Measurements from ENCODE around the gene RALGAPA2.

The RALGAPA2 gene

DNA sequence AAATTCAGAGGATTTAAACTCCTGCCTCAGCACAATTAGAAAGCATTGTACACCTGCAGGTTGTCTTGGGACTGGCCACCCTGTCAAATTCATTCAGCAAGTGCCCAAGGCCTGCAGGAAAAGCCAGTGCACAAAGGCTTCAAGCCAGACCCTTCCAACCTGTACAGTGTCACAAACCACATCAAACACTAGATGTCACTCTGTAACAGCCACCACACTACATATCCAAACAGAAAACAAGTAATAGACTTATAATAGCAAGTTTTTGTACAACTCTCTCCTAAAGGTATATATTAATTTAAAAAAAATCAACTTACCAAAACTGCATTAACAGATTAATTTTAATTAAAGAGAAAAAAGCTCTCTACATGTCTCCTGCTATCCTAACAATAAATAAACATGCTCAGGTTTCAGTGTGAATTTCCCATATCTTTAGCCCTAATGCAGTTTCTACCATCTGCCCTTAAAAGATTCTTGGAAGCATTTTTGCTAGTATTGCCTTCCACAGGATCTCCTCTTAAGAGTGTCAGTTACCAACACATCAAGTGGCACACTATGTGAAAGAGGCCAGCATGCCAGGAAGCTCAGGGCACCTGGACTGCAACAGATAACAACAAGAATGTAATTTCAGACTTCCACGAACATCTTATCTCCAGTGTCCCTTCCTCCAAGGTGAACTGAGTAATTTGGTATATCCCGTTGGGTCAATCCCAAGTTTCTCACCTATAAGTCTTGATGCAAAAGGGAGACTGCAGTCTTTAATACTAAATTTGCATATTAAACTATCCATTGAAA, 47.5 kb downstream of the RALGAPA2 start:
- DNase-seq (ENCODE audit: low read depth in 2 of 2) = peak; percentile 47 to 55
- TF ChIP-seq, protein P1, sequence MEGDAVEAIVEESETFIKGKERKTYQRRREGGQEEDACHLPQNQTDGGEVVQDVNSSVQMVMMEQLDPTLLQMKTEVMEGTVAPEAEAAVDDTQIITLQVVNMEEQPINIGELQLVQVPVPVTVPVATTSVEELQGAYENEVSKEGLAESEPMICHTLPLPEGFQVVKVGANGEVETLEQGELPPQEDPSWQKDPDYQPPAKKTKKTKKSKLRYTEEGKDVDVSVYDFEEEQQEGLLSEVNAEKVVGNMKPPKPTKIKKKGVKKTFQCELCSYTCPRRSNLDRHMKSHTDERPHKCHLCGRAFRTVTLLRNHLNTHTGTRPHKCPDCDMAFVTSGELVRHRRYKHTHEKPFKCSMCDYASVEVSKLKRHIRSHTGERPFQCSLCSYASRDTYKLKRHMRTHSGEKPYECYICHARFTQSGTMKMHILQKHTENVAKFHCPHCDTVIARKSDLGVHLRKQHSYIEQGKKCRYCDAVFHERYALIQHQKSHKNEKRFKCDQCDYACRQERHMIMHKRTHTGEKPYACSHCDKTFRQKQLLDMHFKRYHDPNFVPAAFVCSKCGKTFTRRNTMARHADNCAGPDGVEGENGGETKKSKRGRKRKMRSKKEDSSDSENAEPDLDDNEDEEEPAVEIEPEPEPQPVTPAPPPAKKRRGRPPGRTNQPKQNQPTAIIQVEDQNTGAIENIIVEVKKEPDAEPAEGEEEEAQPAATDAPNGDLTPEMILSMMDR (IDR thresholded peaks at IDR 0.05; ENCODE audit: low read depth, low read length) = peak; percentile 35
- no peak overlapping the region for H3K4me3 ChIP-seq (replicated peaks in 1 of 2; ENCODE audit: low read depth in 2 of 2, low read length in 2 of 2)

- TF ChIP-seq, protein P1 (IDR thresholded peaks at IDR 0.05; ENCODE audit: low read depth, low read length) = no peak
- DNase-seq (ENCODE audit: low read depth in 2 of 2) = peak in 1 of 2 donors; percentile 12
- H3K4me3 ChIP-seq (replicated peaks in 1 of 2; ENCODE audit: low read depth in 2 of 2, low read length in 2 of 2) = no peak overlapping the region
These were observed 48.6 kb downstream of the RALGAPA2 start for GRCh38 chr20:20663841-20664240.

GRCh38 chr20:20658871-20659431, 53.5 kb downstream of the RALGAPA2 start:
- no peak for DNase-seq (ENCODE audit: low read depth in 2 of 2)
- H3K4me3 ChIP-seq (replicated peaks in 1 of 2; ENCODE audit: low read depth in 2 of 2, low read length in 2 of 2) = no peak overlapping the region
- TF ChIP-seq, protein P1 (IDR thresholded peaks at IDR 0.05; ENCODE audit: low read depth, low read length) = no peak

DNA sequence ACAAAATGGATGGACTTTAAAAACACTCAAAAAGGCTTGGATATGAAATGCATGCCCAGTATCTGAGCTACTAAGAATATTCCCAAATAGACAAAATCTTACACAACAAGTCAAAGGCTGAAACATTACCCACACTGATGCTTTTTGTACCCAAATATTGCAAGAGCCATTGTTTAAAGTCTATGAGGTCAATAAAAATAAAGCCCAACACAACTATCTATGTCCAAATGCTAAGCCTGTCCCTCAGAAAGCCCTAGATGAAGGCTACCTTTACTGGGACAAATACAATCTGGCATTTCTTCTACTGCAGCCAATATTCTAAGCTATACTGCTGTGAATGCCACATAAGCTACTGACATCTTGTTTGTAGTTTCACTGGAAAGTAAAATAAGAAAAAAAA, 54.3 kb downstream of the RALGAPA2 start:
- TF ChIP-seq, protein P1 (IDR thresholded peaks at IDR 0.05; ENCODE audit: low read depth, low read length) = no peak
- DNase-seq (ENCODE audit: low read depth in 2 of 2) = no peak
- H3K4me3 ChIP-seq (replicated peaks in 1 of 2; ENCODE audit: low read depth in 2 of 2, low read length in 2 of 2) = no peak overlapping the region

DNA sequence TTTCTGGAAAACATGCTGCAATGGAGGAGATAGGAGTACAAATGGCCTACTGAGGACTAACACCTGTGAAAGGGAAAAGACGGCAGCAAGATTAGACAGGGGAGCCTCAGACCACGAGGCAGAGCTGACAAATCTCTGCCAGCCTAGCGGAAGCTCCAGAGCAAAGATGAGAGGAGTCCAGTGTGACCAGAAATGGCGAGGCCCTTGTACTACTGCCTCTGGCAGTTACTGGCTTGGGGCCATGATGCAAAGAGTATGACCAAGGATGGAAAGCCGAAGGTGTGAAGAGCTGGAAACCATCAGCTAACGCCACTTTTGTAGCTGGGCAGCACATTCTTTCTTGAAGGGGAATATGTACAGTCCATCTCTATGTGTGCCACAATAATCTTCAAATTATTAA, 55.4 kb downstream of the RALGAPA2 start:
- no peak overlapping the region for H3K4me3 ChIP-seq (replicated peaks in 1 of 2; ENCODE audit: low read depth in 2 of 2, low read length in 2 of 2)
- TF ChIP-seq, protein P1 (IDR thresholded peaks at IDR 0.05; ENCODE audit: low read depth, low read length) = no peak
- DNase-seq (ENCODE audit: low read depth in 2 of 2) = no peak

- TF ChIP-seq, protein P1 (IDR thresholded peaks at IDR 0.05; ENCODE audit: low read depth, low read length) = no peak
- no peak for DNase-seq (ENCODE audit: low read depth in 2 of 2)
- H3K4me3 ChIP-seq (replicated peaks in 1 of 2; ENCODE audit: low read depth in 2 of 2, low read length in 2 of 2) = no peak overlapping the region
These were observed 56.6 kb downstream of the RALGAPA2 start for GRCh38 chr20:20655883-20656282.

All from cardiac fibroblast (primary cell).